Epithelial cell of umbilical artery (primary cell): ENCODE measurements around the gene DNTTIP2. TPM values are rescaled to one million over a fixed set of nuclear protein-coding genes. Genes with fewer than 3 reads are reported as not detected.

Experiments
- total RNA-seq: library from RNA; depleted of rRNA; stranded (reverse); fragments of >200 nt; gene quantifications from 2 replicates; pipeline ENCODE4 v1.2.3, GENCODE V29; 2014

DNTTIP2 gene, protein sequence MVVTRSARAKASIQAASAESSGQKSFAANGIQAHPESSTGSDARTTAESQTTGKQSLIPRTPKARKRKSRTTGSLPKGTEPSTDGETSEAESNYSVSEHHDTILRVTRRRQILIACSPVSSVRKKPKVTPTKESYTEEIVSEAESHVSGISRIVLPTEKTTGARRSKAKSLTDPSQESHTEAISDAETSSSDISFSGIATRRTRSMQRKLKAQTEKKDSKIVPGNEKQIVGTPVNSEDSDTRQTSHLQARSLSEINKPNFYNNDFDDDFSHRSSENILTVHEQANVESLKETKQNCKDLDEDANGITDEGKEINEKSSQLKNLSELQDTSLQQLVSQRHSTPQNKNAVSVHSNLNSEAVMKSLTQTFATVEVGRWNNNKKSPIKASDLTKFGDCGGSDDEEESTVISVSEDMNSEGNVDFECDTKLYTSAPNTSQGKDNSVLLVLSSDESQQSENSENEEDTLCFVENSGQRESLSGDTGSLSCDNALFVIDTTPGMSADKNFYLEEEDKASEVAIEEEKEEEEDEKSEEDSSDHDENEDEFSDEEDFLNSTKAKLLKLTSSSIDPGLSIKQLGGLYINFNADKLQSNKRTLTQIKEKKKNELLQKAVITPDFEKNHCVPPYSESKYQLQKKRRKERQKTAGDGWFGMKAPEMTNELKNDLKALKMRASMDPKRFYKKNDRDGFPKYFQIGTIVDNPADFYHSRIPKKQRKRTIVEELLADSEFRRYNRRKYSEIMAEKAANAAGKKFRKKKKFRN
- 32.5 and 36.0 TPM in 2 replicates for total RNA-seq

DNA sequence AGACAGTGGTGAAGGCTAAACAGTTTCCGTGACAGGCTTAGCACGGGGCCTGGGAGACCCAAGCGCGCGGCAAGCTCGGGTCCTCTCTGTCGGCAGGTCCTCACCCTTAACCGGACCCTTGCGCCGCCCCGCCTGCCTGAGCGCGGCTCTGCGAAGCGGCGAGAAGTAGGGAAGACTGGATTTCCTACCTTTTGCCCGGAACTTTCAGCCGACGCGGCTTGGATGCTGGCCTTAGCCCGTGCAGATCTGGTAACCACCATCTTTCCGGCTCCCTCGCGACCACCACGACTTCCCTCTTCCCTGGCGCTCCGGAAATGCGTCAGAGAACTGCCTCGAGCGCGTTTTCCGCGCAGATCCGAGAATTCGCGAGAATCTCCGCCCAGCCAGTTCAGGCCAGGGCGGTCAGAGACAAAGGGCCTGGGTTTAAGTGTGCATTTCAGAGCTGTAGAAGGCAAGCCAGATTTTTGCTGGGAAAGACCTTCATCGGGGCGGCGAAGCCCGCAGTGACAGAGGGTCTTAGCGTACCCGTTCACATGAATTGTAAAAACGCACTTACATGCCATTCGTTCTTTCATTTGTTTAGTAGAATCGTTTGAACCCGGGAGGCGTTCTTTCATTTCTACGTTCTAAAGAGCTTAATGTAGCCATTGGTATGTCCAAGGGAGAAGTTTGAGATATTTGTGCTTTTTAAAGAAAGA, at the start of gene DNTTIP2:
Gene DNTTIP2, minus strand, starts transcription at position 318 of the 698 bp plus-strand sequence. Its CDS starts 58 bp downstream, at position 260.

DNA sequence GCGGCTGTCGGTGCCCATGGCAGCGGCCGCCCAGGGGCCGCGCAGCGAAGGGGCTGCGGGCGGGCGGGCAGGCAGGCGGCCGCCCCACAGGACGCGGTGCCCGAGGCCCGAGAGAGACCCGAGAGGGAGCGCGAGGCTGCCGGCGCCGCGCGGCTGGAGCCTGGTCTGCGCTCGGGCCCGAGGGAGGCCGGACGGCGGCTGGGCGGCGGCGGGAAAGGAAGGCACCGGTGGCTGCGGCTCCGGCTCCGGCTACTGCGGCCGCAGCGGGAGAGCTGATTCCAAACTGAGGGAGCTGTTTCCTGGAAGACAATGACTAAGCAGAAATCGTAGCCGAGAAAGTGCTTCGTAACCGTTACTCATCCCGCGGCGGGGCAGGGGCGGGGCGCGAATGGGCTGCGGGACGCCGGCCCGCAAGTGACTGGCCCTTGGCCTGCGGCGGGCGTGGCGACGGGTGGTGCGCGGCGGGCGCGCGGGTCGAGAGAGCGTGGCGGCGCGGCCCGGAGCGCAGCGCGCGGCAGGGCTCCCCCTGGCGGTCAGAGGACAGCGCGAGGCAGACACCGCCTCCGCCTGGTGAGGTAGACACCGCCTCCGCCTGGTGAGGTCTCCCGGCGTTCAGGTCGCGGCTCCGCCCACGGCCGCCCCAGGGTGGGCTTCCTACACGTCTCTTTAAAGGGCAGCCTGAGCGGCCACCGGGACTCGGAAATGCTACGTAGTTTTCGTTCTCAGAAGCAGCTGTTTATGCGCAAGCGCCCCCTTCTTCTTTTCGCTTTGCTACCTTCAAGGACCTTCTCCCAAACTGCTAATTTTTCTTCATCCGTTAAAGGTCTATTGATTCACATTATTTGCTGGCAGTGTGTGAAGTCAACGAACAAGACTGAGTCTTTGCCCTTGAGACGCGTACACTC, 30.4 kb upstream of the DNTTIP2 start, which contains the start of gene GCLM:
Gene GCLM, minus strand, starts transcription at position 285 of the 905 bp plus-strand sequence. Its CDS starts 267 bp downstream, at position 18.

Other genes with a start within 250 kb of the DNTTIP2 start
- gene BCAR3, start 197.4 kb downstream of the DNTTIP2 start, total RNA-seq: 33.5 and 56.2 TPM in 2 replicates
- gene GCLM, start 30.2 kb upstream of the DNTTIP2 start, total RNA-seq: 15.9 and 29.3 TPM in 2 replicates
- 2.9 and 4.2 TPM in 2 replicates for gene ABCA4, start 241.9 kb upstream of the DNTTIP2 start, total RNA-seq